Ishikawa (cell line): ENCODE measurements around the gene COPS8.
A peak's percentile ranks its signal among the peaks of the same experiment; 100 is the strongest.

Experiments used
- CEBPB ChIP-seq: IDR thresholded peaks from 2 replicates; pipeline ENCODE4 v1.6.1; 2012
- EGR1 ChIP-seq: IDR thresholded peaks from 2 replicates; pipeline ENCODE4 v1.6.1; 2012
- EP300 ChIP-seq: IDR thresholded peaks from 2 replicates; pipeline ENCODE4 v1.6.1; 2012; ENCODE audit warnings: borderline replicate concordance
- MAX ChIP-seq: IDR thresholded peaks from 2 replicates; pipeline ENCODE4 v1.6.1; 2012
- REST ChIP-seq: IDR thresholded peaks from 2 replicates; pipeline ENCODE4 v1.6.1; 2012; ENCODE audit warnings: low read depth, mild to moderate bottlenecking
- TEAD4 ChIP-seq: IDR thresholded peaks from 2 replicates; pipeline ENCODE4 v1.6.1; 2012
- YY1 ChIP-seq: IDR thresholded peaks from 2 replicates; pipeline ENCODE4 v1.6.1; 2012; ENCODE audit warnings: low read depth

GRCh38 chr2:237085248-237086221 lies at the start of gene COPS8:
- TF ChIP-seq MAX (peak; percentile 75), EP300 (peak; percentile 38; the same call in 1 of the 2 replicates), CEBPB (no peak; the same call in 1 of the 2 replicates), REST (0 out of 2 replicates have a peak, but pooled peaks have one; percentile 30), TEAD4 (peak; percentile 48), EGR1 (peak; percentile 5; the same call in 1 of the 2 replicates), YY1 (peak; percentile 83)
